Raji (cell line): ENCODE measurements around the gene AP2A2.

Experiments used
- POLR2A ChIP-seq: IDR thresholded peaks from 2 replicates; pipeline ENCODE4 v1.6.1; 2011; ENCODE audit warnings: low read depth, low read length, control low read depth; ENCODE audit not compliant: insufficient read depth

The AP2A2 gene

GRCh38 chr11:968822-969221 lies 43.2 kb downstream of the AP2A2 start:
- TF ChIP-seq POLR2A: no peak

- no peak for TF ChIP-seq POLR2A
Observed at GRCh38 chr11:969651-970205, 44.1 kb downstream of the AP2A2 start.

- TF ChIP-seq POLR2A: no peak
Observed at GRCh38 chr11:970319-970871, 44.7 kb downstream of the AP2A2 start.

GRCh38 chr11:971092-971690 lies 45.5 kb downstream of the AP2A2 start:
- no peak for TF ChIP-seq POLR2A

GRCh38 chr11:971731-972365 lies 46.2 kb downstream of the AP2A2 start:
- no peak for TF ChIP-seq POLR2A

- TF ChIP-seq POLR2A: no peak
Observed at GRCh38 chr11:972523-973211, 47.0 kb downstream of the AP2A2 start.

- no peak for TF ChIP-seq POLR2A
Observed at GRCh38 chr11:973237-973636, 47.6 kb downstream of the AP2A2 start.

GRCh38 chr11:975827-976226 lies 50.2 kb downstream of the AP2A2 start:
- TF ChIP-seq POLR2A: no peak

GRCh38 chr11:976431-977160 lies 50.9 kb downstream of the AP2A2 start:
- TF ChIP-seq POLR2A: no peak

- no peak for TF ChIP-seq POLR2A
Observed at GRCh38 chr11:977830-978720, 52.4 kb downstream of the AP2A2 start.

GRCh38 chr11:978781-979180 lies 53.1 kb downstream of the AP2A2 start:
- TF ChIP-seq POLR2A: no peak

GRCh38 chr11:980438-981357 lies 55.0 kb downstream of the AP2A2 start:
- no peak for TF ChIP-seq POLR2A

- TF ChIP-seq POLR2A: no peak
Observed at GRCh38 chr11:981764-982163, 56.1 kb downstream of the AP2A2 start.
